Measurements from ENCODE around the gene CDC34. TPM values are rescaled to one million over a fixed set of nuclear protein-coding genes. Genes with fewer than 3 reads are reported as not detected.

Gene CDC34
- total and polyA plus RNA-seq, 9 of the 15 experiments (the other 6 are each of a cell fraction or from before 2014, with no cell fraction given): 0.80 to 203 (median 65.5) TPM

DNA sequence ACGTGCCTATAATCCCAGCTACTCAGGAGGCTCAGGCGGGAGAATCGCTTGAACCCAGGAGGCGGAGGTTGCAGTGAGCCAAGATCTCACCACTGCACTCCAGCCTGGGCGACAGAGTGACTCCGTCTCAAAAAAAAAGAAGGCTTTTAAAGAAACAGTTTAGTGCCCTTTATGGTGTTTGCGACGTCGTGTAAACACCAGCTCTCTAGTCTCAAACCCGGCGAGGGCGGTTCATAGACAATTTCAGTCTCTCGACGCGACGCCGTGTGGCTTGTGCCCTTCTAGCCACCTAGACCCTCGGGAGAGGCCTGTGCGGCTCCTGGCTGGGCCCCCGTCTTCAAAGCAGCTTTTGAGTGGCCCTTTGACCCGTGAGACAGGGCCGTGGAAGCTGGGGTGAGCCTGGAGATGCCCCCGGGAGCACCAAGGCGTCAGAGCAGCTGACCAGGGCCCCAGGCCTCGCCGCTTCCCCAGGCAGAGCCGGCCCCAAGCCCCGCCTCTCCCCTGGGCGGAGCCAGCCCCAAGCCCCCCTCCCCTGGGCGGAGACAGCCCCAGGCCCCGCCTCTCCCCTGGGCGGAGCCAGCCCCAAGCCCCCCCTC lies 40.3 kb upstream of the CDC34 start (continued):
- TF ChIP-seq, protein P1, sequence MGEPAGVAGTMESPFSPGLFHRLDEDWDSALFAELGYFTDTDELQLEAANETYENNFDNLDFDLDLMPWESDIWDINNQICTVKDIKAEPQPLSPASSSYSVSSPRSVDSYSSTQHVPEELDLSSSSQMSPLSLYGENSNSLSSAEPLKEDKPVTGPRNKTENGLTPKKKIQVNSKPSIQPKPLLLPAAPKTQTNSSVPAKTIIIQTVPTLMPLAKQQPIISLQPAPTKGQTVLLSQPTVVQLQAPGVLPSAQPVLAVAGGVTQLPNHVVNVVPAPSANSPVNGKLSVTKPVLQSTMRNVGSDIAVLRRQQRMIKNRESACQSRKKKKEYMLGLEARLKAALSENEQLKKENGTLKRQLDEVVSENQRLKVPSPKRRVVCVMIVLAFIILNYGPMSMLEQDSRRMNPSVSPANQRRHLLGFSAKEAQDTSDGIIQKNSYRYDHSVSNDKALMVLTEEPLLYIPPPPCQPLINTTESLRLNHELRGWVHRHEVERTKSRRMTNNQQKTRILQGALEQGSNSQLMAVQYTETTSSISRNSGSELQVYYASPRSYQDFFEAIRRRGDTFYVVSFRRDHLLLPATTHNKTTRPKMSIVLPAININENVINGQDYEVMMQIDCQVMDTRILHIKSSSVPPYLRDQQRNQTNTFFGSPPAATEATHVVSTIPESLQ (CRISPR knock-in tag; IDR thresholded peaks at IDR 0.05): no peak
- no peak for TF ChIP-seq HMGN3 (IDR thresholded peaks at IDR 0.05; ENCODE audit: borderline replicate concordance, extremely low read depth, insufficient read length, low read depth, low read length)
- TF ChIP-seq CHD4 (IDR thresholded peaks at IDR 0.05; ENCODE audit: insufficient read depth, insufficient replicate concordance, low read depth, low read length, poor library complexity, severe bottlenecking): no peak
- no peak for TF ChIP-seq WHSC1 (IDR thresholded peaks at IDR 0.05; ENCODE audit: low read length)
- TF ChIP-seq ARID1B (IDR thresholded peaks at IDR 0.05): no peak
- TF ChIP-seq RB1 (IDR thresholded peaks at IDR 0.05; ENCODE audit: low read depth): no peak
- TF ChIP-seq HINFP (tag; conservative IDR thresholded peaks at IDR 0.05; ENCODE audit: low read depth): no peak
- TF ChIP-seq ILF3 (IDR thresholded peaks at IDR 0.05; ENCODE audit: borderline replicate concordance): no peak
- no peak for TF ChIP-seq RBM25 (IDR thresholded peaks at IDR 0.05; ENCODE audit: low read depth, low read length, severe bottlenecking)
- no peak for TF ChIP-seq KDM5B (IDR thresholded peaks at IDR 0.05; ENCODE audit: insufficient replicate concordance, low read depth, low read length)
- no peak for TF ChIP-seq ZEB2 (IDR thresholded peaks at IDR 0.05)
- no peak for TF ChIP-seq SREBF1 (IDR thresholded peaks at IDR 0.05; ENCODE audit: borderline replicate concordance, low read depth, low read length)
- TF ChIP-seq HNRNPUL1 (IDR thresholded peaks at IDR 0.05; ENCODE audit: low read length): no peak
- no peak for TF ChIP-seq SIX5 (IDR thresholded peaks at IDR 0.05; ENCODE audit: borderline replicate concordance in 1 of 2, insufficient read depth in 1 of 2, low read depth in 1 of 2, low read length in 2 of 2)
- TF ChIP-seq TRIM25 (IDR thresholded peaks at IDR 0.05; ENCODE audit: borderline replicate concordance): no peak
- no peak for TF ChIP-seq YBX1 (IDR thresholded peaks at IDR 0.05)
- no peak for TF ChIP-seq ESRRA (IDR thresholded peaks at IDR 0.05; ENCODE audit: borderline replicate concordance, low read depth)
- TF ChIP-seq PML (IDR thresholded peaks at IDR 0.05; ENCODE audit: low read length): no peak
- TF ChIP-seq, protein P2, sequence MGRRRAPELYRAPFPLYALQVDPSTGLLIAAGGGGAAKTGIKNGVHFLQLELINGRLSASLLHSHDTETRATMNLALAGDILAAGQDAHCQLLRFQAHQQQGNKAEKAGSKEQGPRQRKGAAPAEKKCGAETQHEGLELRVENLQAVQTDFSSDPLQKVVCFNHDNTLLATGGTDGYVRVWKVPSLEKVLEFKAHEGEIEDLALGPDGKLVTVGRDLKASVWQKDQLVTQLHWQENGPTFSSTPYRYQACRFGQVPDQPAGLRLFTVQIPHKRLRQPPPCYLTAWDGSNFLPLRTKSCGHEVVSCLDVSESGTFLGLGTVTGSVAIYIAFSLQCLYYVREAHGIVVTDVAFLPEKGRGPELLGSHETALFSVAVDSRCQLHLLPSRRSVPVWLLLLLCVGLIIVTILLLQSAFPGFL (CRISPR knock-in tag; IDR thresholded peaks at IDR 0.05): no peak
- no peak for TF ChIP-seq MYC (IDR thresholded peaks at IDR 0.05; ENCODE audit: low read depth, low read length)
- TF ChIP-seq MYC (CRISPR knock-in tag; IDR thresholded peaks at IDR 0.05; ENCODE audit: borderline replicate concordance, low read depth): peak; percentile 52; the same call in 1 of the 2 replicates

All from K562 (cell line).